IMR-90 (cell line): ENCODE measurements around the gene LENG9. TPM values are rescaled to one million over a fixed set of nuclear protein-coding genes. Genes with fewer than 3 reads are reported as not detected.

ENCODE experiments used
- ATAC-seq: fragments of 200-7000 bp; cut with Tn5 transposase; 2 replicates; pipeline ENCODE4 v1.9.1; 2020; ENCODE audit warnings: low read depth, mild to moderate bottlenecking, moderate library complexity
- BruUV-seq: library from RNA; stranded (reverse); fragments of 400-500 nt; replicated peaks from 2 replicates; lab custom pipeline; 2021; lab: Mats Ljungman, UMichigan
- CTCF ChIA-PET: fragments of 300-600 bp; formaldehyde crosslinking; extraction: SDS; loops from one replicate; lab custom pipeline; 2021; ENCODE audit warnings: antibody characterized with exemption; lab: Yijun Ruan, JAX
- POLR2A ChIA-PET: fragments of 300-600 bp; sonication (Branson Sonifier 250); formaldehyde crosslinking; loops from one replicate; lab custom pipeline; 2022; ENCODE audit warnings: antibody characterized with exemption; ENCODE audit not compliant: unreplicated experiment; lab: Charles Lee
- DNase-seq: peaks from one replicate; pipeline ENCODE4 v3.0.0; 2013
- H2AFZ ChIP-seq: replicated peaks from 2 replicates; pipeline ENCODE3; 2013; ENCODE audit warnings: low read length, mild to moderate bottlenecking; ENCODE audit not compliant: poor library complexity
- H2AK5ac ChIP-seq: 2 replicates; pipeline ENCODE4 v1.6.1; 2013; ENCODE audit warnings: low read depth, low read length, inconsistent platforms
- H2AK9ac ChIP-seq: replicated peaks from 2 replicates; pipeline ENCODE3; 2013; ENCODE audit warnings: mild to moderate bottlenecking, low read depth, low read length, moderate library complexity; ENCODE audit not compliant: poor library complexity
- H2BK120ac ChIP-seq: 2 replicates; pipeline ENCODE4 v1.6.1; 2013; ENCODE audit warnings: low read depth, low read length, inconsistent platforms
- H2BK15ac ChIP-seq: 3 replicates; pipeline ENCODE4 v1.6.1; 2013; ENCODE audit warnings: low read depth, low read length, inconsistent platforms
- H2BK20ac ChIP-seq: 2 replicates; pipeline ENCODE4 v1.6.1; 2013; ENCODE audit warnings: low read depth, mild to moderate bottlenecking, inconsistent platforms, low read length, moderate library complexity
- H2BK5ac ChIP-seq: 2 replicates; pipeline ENCODE4 v1.6.1; 2013; ENCODE audit warnings: mild to moderate bottlenecking, low read depth, low read length, inconsistent platforms; ENCODE audit not compliant: poor library complexity, severe bottlenecking
- H3K14ac ChIP-seq: replicated peaks from 2 replicates; pipeline ENCODE4 v1.6.1; 2013; ENCODE audit warnings: low read depth, low read length, inconsistent platforms
- H3K18ac ChIP-seq: 2 replicates; pipeline ENCODE4 v1.6.1; 2013; ENCODE audit warnings: low read depth, low read length, control low read depth
- H3K23ac ChIP-seq: 2 replicates; pipeline ENCODE4 v1.6.1; 2013; ENCODE audit warnings: low read depth, low read length, inconsistent platforms
- H3K27ac ChIP-seq: 2 replicates; pipeline ENCODE4 v1.5.1; 2013; ENCODE audit warnings: mild to moderate bottlenecking, control low read depth, low read length; ENCODE audit not compliant: insufficient read depth
- H3K27me3 ChIP-seq: 2 replicates; pipeline ENCODE4 v1.6.1; 2013; ENCODE audit warnings: low read length; ENCODE audit not compliant: control insufficient read depth, insufficient read depth
- H3K36me3 ChIP-seq: 2 replicates; pipeline ENCODE4 v1.6.1; 2013; ENCODE audit warnings: low read length, mixed read lengths; ENCODE audit not compliant: control insufficient read depth, insufficient read depth
- H3K4ac ChIP-seq: 2 replicates; pipeline ENCODE4 v1.6.1; 2013; ENCODE audit warnings: low read depth, low read length, inconsistent platforms
- H3K4me1 ChIP-seq: 2 replicates; pipeline ENCODE4 v1.6.1; 2013; ENCODE audit warnings: low read length, mixed read lengths; ENCODE audit not compliant: control insufficient read depth, insufficient read depth
- H3K4me2 ChIP-seq: 2 replicates; pipeline ENCODE4 v1.6.1; 2013; ENCODE audit warnings: low read depth, mild to moderate bottlenecking, control low read depth, low read length, moderate library complexity
- H3K4me3 ChIP-seq: 2 replicates; pipeline ENCODE4 v1.5.1; 2013; ENCODE audit warnings: low read depth, mild to moderate bottlenecking, control low read depth, low read length, moderate library complexity; ENCODE audit not compliant: insufficient read depth
- H3K56ac ChIP-seq: 2 replicates; pipeline ENCODE4 v1.6.1; 2013; ENCODE audit warnings: low read length, inconsistent platforms; ENCODE audit not compliant: insufficient read depth; ENCODE audit errors: extremely low read depth
- H3K79me1 ChIP-seq, 2 experiments: 2 replicates each; pipeline ENCODE4 v1.6.1; 2013; ENCODE audit warnings: low read length in 2 of 2, inconsistent platforms in 1 of 2, low read depth in 1 of 2
- H3K9ac ChIP-seq: 2 replicates; pipeline ENCODE4 v1.6.1; 2013; ENCODE audit warnings: low read depth, low read length, control low read depth
- H3K9me1 ChIP-seq: 2 replicates; pipeline ENCODE4 v1.6.1; 2013; ENCODE audit warnings: low read length, inconsistent platforms; ENCODE audit not compliant: insufficient read depth
- H3K9me3 ChIP-seq: 2 replicates; pipeline ENCODE4 v1.6.1; 2013; ENCODE audit warnings: low read length; ENCODE audit not compliant: control insufficient read depth, insufficient read depth
- H4K20me1 ChIP-seq: 2 replicates; pipeline ENCODE4 v1.6.1; 2013; ENCODE audit warnings: low read length, inconsistent platforms; ENCODE audit not compliant: insufficient read depth
- H4K5ac ChIP-seq: 2 replicates; pipeline ENCODE4 v1.6.1; 2013; ENCODE audit warnings: mild to moderate bottlenecking, low read depth, low read length, control low read depth
- H4K8ac ChIP-seq, 2 experiments: 2 replicates each; pipeline ENCODE4 v1.6.1; 2013; ENCODE audit warnings: low read depth in 2 of 2, low read length in 2 of 2, control low read depth in 1 of 2, inconsistent platforms in 1 of 2
- H4K91ac ChIP-seq: 2 replicates; pipeline ENCODE4 v1.6.1; 2013; ENCODE audit warnings: low read depth, low read length, inconsistent platforms; ENCODE audit not compliant: insufficient read depth
- CHD1 ChIP-seq: IDR thresholded peaks from 2 replicates; pipeline ENCODE4 v1.6.1; 2012; ENCODE audit warnings: low read depth, low read length, improper control_type of control experiment
- FOS ChIP-seq: fragments of 150-350 bp; IDR thresholded peaks from 2 replicates; pipeline ENCODE4 v1.6.1; 2016; ENCODE audit warnings: low read depth, low read length
- NFE2L2 ChIP-seq: fragments of 150-350 bp; IDR thresholded peaks from 2 replicates; pipeline ENCODE4 v1.6.1; 2016; ENCODE audit warnings: low read depth, mild to moderate bottlenecking, low read length
- POLR2A ChIP-seq: IDR thresholded peaks from 2 replicates; pipeline ENCODE4 v1.6.1; 2012; ENCODE audit warnings: mild to moderate bottlenecking, low read depth, low read length
- RAD21 ChIP-seq: IDR thresholded peaks from 2 replicates; pipeline ENCODE4 v1.6.1; 2012; ENCODE audit warnings: low read length, improper control_type of control experiment
- USF2 ChIP-seq: fragments of 150-350 bp; IDR thresholded peaks from 2 replicates; pipeline ENCODE4 v1.6.1; 2017; ENCODE audit warnings: mild to moderate bottlenecking, antibody characterized with exemption, low read length, low read depth
- WGBS, 2 experiments: methylation state at CpG; one replicate each; pipeline versions ENCODE4 v1.1.5 to v1.1.7; 2013; ENCODE audit warnings: missing lambda C conversion rate in 2 of 2; ENCODE audit not compliant: insufficient read length in 1 of 2; ENCODE audit errors: extremely low coverage in 2 of 2; 5-methylcytosine and 5-hydroxymethylcytosine counted together
- dilution Hi-C: fragments of 300-500 bp; cut with HindIII; formaldehyde crosslinking; loops from one replicate; pipeline ENCODE4 v1.14.3; 2018; ENCODE audit warnings: low sequenced_read_pairs; ENCODE audit not compliant: unreplicated experiment
- in situ Hi-C: fragments of 300-500 bp; cut with MboI; formaldehyde crosslinking; loops from 3 replicates; pipeline ENCODE4 v1.14.3; 2019; ENCODE audit warnings: low sequenced_read_pairs, inconsistent platforms, mixed read lengths
- intact Hi-C: fragments of 100-400 bp; cut with micrococcal nuclease; formaldehyde crosslinking; loops from 2 replicates; pipeline ENCODE4 v1.10.0; 2022
- polyA plus RNA-seq, 3 experiments: library from polyadenylated mRNA; depleted of rRNA; stranded (reverse); fragments of >200 nt; gene quantifications; 2 replicates each; pipeline ENCODE4 v1.2.3, GENCODE V29; 2012; ENCODE audit warnings: low replicate concordance in 1 of 3
- total RNA-seq: library from RNA; depleted of rRNA; stranded (reverse); fragments of >200 nt; gene quantifications from 2 replicates; pipeline ENCODE4 v1.2.3, GENCODE V29; 2012

LENG9 gene
- total and polyA plus RNA-seq, 2 of the 4 experiments (the other 2 are of a cell fraction) = 0.94 to 1.1 TPM

- no peak for TF ChIP-seq RAD21
These were observed 35.0 kb downstream of the LENG9 start (continued) for GRCh38 chr19:54428323-54429175.

GRCh38 chr19:54427586-54427985, 36.0 kb downstream of the LENG9 start:
- H3K27ac ChIP-seq = no peak overlapping the region
- intact Hi-C loops (no loop called here), in situ Hi-C loops (no loop called here), dilution Hi-C loops (no loop called here)
- no peaks in the 10 kb centered on the region; the same call in 1 of the 2 replicates for H4K20me1 ChIP-seq
- ATAC-seq = no peak
- no peak overlapping the region for H2AK9ac ChIP-seq
- no peak overlapping the region for H3K56ac ChIP-seq
- no peak overlapping the region for H3K4ac ChIP-seq
- H3K79me1 ChIP-seq = no peaks in the 10 kb centered on the region
- BruUV-seq = no TSS peak
- H4K5ac ChIP-seq = no peak overlapping the region
- 0 out of 2 replicates have a peak, but pooled peaks cover 2% of the 10 kb centered on the region for H3K4me1 ChIP-seq
- no peaks in the 10 kb centered on the region for H3K36me3 ChIP-seq
- no peaks in the 10 kb centered on the region for H3K9me1 ChIP-seq
- H3K4me3 ChIP-seq = no peak overlapping the region
- DNase-seq = no peak
- peaks cover 11% of the 10 kb centered on the region; the same call in 1 of the 2 replicates for H3K27me3 ChIP-seq
- POLR2A ChIA-PET = no interaction called here
- no peak overlapping the region for H2AK5ac ChIP-seq
- no peak overlapping the region for H3K18ac ChIP-seq
- no peak overlapping the region for H2BK120ac ChIP-seq
- no peak overlapping the region for H2AFZ ChIP-seq
- H3K9ac ChIP-seq = no peak overlapping the region
- H4K91ac ChIP-seq = no peak overlapping the region
- no CpG with 5 or more reads among the region's 11 CpGs for WGBS, 2 experiments
- no peak overlapping the region for H4K8ac ChIP-seq
- H2BK15ac ChIP-seq = no peak overlapping the region
- H2BK5ac ChIP-seq = no peak overlapping the region
- no peak overlapping the region for H3K4me2 ChIP-seq
- no peak overlapping the region for H2BK20ac ChIP-seq
- H3K23ac ChIP-seq = no peak overlapping the region
- no peak overlapping the region for H3K14ac ChIP-seq
- no peak for TF ChIP-seq USF2
- TF ChIP-seq FOS = no peak
- TF ChIP-seq NFE2L2 = no peak
- TF ChIP-seq CHD1 = no peak
- TF ChIP-seq POLR2A = no peak
- CTCF ChIA-PET = no interaction called here
- no peaks in the 10 kb centered on the region for H3K9me3 ChIP-seq
